LNCaP clone FGC (cell line): ENCODE results near the gene DIAPH2.

Source experiments
- DNase-seq: peaks from one replicate; pipeline ENCODE4 v3.0.0-alpha.2; 2011; ENCODE audit warnings: low read depth
- H3K4me3 ChIP-seq: 2 replicates; pipeline ENCODE4 v1.5.1; 2011; ENCODE audit warnings: mild to moderate bottlenecking, low read depth, low read length, control low read depth
- TF ChIP-seq, protein P1 (sequence below): IDR thresholded peaks from 2 replicates; pipeline ENCODE4 v1.5.1; 2012; ENCODE audit warnings: mild to moderate bottlenecking; ENCODE audit not compliant: control insufficient read depth, insufficient read depth; ENCODE audit errors: extremely low read depth

DIAPH2 gene

GRCh38 chrX:97145934-97146333 is 461.3 kb downstream of the DIAPH2 start:
- DNase-seq: no peak
- TF ChIP-seq, protein P1, sequence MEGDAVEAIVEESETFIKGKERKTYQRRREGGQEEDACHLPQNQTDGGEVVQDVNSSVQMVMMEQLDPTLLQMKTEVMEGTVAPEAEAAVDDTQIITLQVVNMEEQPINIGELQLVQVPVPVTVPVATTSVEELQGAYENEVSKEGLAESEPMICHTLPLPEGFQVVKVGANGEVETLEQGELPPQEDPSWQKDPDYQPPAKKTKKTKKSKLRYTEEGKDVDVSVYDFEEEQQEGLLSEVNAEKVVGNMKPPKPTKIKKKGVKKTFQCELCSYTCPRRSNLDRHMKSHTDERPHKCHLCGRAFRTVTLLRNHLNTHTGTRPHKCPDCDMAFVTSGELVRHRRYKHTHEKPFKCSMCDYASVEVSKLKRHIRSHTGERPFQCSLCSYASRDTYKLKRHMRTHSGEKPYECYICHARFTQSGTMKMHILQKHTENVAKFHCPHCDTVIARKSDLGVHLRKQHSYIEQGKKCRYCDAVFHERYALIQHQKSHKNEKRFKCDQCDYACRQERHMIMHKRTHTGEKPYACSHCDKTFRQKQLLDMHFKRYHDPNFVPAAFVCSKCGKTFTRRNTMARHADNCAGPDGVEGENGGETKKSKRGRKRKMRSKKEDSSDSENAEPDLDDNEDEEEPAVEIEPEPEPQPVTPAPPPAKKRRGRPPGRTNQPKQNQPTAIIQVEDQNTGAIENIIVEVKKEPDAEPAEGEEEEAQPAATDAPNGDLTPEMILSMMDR: no peak
- H3K4me3 ChIP-seq: no peak overlapping the region

- TF ChIP-seq, protein P1: no peak
- no peak overlapping the region for H3K4me3 ChIP-seq
- DNase-seq: no peak
Measured at GRCh38 chrX:97155816-97156215, 471.2 kb downstream of the DIAPH2 start.

DNA sequence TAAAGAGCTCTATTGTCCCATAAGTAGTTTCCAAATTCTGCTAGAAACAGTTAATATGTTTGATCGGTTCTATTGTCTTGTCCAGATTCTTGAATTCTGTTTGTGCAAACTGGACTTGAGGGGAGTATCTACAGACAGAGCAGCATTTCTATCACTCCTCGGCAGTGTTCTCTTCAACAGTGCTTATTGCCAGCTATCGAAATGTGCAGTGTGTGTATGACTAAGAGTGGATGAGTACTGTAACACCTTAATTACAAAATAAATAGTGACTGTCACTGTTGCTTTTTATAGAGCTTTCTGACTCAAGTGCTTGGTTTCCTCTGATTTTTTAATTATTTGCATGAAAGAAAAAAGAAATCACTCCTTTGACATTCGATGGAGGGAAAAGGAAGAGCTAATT is 473.6 kb downstream of the DIAPH2 start:
- H3K4me3 ChIP-seq: no peak overlapping the region
- no peak for DNase-seq
- TF ChIP-seq, protein P1: no peak

DNA sequence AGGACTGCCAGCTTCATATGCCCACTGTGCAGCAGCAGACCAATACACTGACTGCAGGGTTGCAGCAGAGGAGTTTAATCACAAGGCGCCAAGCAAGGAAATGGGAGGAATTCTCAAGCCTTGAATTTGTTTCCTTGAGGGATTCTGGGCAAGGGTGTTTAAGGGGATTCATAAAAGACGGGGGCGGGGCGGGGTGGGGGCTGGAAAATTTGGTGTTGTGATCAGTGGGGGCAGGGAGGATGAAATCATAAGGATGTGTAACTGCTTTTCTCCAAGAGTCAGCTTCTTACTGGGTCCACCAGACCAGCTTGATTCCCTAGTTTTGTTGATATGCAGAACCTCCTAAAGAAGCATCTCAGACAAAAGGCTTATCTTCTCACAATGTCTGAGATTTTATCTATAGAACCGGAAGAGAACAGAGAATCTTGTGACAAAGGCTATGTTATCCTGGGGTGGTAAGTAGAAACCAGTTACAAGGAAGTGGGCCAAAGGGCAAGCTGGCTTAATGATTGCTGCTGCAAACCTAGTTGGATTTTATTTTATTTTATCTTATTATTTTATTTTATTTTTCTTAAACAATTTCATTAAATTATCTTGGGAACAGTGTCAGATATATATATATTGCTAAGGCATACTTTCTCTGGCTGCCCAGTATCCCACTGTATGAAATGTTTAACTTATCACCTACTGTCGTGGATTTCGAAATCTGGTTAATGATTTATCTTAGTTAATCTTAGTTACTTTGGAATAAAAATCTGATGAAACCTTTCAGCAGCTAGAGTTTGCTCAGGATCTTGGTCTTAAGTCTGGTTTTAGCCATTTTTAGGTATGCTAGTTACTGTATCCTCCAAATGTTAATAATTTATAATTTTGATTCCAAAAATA is 475.5 kb downstream of the DIAPH2 start:
- no peak overlapping the region for H3K4me3 ChIP-seq
- TF ChIP-seq, protein P1: no peak
- no peak for DNase-seq

- TF ChIP-seq, protein P1: no peak
- DNase-seq: no peak
- H3K4me3 ChIP-seq: no peak overlapping the region
Measured at GRCh38 chrX:97167333-97167732, 482.7 kb downstream of the DIAPH2 start.

DNA sequence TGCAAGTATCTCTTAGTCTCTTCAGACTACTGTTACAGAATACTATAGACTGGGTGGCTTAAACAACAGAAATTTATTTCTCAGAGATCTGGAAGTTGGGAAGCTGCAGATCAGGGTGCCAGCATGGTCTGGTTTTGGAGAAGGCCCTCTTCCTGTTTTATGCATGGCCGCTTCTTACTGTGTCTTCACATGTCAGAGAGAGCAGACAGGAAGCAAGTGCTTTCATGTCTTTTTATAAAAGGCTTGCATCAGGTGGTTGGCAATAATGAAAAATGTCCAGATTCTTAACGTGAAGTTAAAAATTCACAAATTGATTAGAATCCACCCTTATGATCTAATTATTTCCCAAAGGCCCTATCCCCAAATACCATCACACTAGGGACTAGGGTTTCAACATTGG is 484.0 kb downstream of the DIAPH2 start:
- DNase-seq: no peak
- TF ChIP-seq, protein P1: no peak
- H3K4me3 ChIP-seq: no peak overlapping the region

DNA sequence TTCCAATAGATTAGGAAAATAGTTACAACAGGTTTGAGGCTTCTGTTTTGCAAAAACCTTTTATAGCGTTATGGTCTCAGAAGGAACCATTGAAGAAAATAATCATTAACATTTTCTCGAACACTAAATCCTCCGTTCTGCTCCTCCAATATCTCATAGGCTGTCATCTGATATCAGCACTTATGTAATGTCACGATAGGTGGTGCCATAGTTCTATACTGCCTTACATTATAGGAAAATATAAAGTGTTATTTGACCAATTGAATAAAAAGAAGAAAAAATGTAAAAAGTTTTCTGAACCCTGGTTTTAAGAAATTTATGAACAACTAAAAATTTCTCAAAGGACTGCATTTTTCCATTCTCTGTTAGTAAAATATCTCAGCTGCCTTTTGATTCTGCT is 490.5 kb downstream of the DIAPH2 start:
- DNase-seq: no peak
- TF ChIP-seq, protein P1: no peak
- no peak overlapping the region for H3K4me3 ChIP-seq
